ENCODE results near the gene OSBPL10.

OSBPL10 gene

DNA sequence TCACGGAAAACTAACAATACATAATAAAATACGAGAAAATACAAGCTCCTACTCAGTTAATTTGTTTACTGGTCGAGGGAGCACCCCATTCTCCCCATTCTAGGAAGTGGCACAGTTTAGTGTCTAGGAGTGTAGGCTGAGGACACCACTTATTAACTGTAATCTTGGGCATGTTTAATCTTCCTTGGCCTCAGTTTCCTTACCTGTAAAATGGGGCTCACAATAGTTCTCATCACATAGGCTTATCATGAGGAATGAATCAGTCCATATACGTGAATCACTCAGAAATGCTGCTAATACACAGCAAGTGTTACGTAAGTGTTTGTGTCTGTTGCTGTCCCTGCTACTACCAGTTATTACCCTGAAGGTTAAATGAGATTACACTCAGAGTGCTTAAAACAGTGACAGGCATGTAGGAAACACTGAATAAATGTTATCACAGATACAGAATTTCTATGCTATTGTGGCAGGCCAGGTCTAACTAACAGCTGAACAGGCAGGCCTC, 210.2 kb downstream of the OSBPL10 start:
- no peak for DNase-seq (ENCODE audit: extremely low read depth, low read depth)
- TF ChIP-seq, protein P1, sequence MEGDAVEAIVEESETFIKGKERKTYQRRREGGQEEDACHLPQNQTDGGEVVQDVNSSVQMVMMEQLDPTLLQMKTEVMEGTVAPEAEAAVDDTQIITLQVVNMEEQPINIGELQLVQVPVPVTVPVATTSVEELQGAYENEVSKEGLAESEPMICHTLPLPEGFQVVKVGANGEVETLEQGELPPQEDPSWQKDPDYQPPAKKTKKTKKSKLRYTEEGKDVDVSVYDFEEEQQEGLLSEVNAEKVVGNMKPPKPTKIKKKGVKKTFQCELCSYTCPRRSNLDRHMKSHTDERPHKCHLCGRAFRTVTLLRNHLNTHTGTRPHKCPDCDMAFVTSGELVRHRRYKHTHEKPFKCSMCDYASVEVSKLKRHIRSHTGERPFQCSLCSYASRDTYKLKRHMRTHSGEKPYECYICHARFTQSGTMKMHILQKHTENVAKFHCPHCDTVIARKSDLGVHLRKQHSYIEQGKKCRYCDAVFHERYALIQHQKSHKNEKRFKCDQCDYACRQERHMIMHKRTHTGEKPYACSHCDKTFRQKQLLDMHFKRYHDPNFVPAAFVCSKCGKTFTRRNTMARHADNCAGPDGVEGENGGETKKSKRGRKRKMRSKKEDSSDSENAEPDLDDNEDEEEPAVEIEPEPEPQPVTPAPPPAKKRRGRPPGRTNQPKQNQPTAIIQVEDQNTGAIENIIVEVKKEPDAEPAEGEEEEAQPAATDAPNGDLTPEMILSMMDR (IDR thresholded peaks at IDR 0.05; ENCODE audit: low read depth, low read length) = no peak

DNA sequence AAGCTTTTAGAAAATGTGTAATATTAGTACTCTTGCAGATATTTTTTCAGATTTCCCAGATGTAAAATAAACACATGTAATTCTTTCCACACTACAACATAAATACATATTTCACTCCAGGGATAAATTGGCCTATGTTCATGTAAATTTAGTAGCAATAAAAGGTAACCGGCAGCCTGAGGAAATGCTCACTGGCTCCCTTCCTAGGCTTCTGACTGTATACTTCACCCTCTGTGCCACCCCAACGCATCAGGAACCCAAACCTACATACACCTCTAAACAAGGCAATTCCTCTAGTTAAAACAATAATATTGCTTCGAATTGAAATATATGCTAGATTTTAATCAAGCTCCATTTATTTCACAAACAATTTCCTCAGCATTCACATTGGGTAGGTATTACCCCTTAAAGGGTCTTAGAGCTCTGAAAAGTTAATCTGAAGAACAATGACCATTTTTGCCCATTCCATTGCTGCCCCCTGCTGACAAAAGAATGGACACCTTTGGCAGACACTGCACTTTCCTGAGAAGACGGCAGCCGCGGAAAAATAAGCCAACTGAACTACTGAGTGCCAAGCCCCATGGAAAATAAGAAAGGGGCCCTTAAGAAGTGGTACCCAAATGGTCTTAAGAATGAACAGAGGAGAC, 212.5 kb downstream of the OSBPL10 start:
- TF ChIP-seq, protein P1 (IDR thresholded peaks at IDR 0.05; ENCODE audit: low read depth, low read length) = peak; percentile 71
- DNase-seq (ENCODE audit: extremely low read depth, low read depth) = no peak

DNA sequence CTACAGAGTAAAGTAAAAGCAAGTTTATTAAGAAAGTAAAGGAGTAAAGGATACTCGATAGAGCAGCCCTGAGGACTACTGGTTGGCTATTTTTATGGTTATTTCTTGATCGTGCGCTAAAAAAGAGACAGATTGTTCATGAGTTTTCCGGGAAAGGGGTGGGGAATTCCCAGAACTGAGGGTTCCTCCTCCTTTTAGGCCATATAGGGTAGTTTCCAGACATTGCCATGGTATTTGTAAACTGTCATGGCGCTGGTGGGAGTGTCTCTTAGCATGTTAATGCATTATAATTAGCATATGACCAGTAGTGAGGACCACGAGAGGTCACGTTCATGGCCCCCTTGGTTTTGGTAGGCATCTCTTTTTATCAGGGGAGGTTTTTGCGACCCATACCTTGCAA, 213.1 kb downstream of the OSBPL10 start:
- TF ChIP-seq, protein P1 (IDR thresholded peaks at IDR 0.05; ENCODE audit: low read depth, low read length) = no peak
- no peak for DNase-seq (ENCODE audit: extremely low read depth, low read depth)

DNA sequence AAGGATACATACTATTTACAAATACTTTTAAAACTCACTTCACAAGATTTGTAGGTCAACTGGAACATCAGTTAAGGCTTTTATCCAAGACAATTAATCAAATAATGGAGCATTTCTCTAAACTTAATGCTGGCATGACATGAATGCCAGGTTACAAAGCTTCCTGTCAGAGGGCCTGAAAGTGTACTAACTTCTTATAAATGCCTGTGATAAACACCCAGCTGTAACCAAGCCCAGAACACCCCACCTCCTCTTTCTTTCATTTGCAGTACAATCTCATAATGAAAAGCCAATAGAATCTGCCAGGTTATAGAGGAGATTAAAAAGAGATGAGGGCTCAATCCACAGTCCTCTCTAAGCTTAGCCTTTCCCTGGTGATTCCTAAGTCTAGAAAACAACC, 214.4 kb downstream of the OSBPL10 start:
- TF ChIP-seq, protein P1 (IDR thresholded peaks at IDR 0.05; ENCODE audit: low read depth, low read length) = no peak
- DNase-seq (ENCODE audit: extremely low read depth, low read depth) = no peak

DNA sequence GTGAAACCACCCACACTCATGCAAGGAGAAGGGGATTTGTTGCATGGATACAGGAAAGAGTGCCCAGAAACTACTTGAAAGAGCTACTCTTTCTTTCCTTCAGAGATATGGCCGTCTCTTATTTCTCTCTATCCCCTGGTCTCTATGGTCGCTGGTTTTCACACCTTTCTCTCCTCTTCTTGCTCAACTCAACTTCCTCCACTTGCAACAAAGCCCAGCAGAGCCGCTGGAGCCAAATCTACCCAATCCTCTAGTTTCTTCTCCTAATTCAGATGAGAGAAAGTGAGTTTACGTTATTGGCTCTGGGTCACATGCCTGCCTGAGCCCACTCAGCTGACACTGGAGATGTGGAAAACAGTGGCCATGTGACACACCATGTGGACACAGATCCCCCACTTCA, 215.2 kb downstream of the OSBPL10 start:
- no peak for DNase-seq (ENCODE audit: extremely low read depth, low read depth)
- TF ChIP-seq, protein P1 (IDR thresholded peaks at IDR 0.05; ENCODE audit: low read depth, low read length) = no peak

DNA sequence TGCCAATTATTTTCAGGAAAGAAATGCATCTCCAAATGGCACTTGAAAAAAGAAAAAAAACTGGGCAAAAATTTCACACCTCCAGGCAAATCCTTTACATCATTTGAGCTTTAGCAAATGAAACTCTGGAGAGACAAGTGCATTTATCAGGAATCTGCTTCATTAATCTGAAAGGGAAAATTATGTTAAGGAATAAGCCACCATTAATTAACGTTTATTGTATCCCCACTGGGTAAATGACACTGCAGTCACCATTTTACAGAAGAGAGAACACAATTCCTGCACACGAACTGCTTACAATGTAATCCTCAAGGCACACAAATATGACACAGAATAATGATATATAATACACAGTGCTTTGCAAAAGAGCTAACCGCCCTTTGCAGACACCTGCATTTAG, 217.3 kb downstream of the OSBPL10 start:
- DNase-seq (ENCODE audit: extremely low read depth, low read depth) = no peak
- TF ChIP-seq, protein P1 (IDR thresholded peaks at IDR 0.05; ENCODE audit: low read depth, low read length) = no peak

DNA sequence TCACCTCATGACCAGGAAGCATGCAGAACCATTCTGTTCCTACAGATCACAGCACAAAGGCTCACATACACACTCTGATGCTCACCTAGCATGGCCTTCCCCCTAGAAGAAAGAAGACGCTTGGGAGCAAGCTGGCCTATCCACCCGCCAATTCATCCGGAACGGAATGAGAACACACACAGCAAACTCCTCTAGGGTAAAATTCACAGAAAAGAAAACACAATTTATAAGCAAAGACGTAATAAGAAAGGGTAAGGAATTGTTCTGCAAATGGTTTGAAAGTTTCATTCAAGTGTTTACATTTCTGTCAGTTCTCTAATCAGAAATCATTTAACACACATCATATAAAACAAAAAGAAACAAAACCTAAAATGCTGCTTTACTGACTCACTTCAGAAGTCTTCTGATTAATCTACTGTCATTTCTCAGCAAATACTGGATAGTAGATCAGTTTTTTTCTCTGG, 218.1 kb downstream of the OSBPL10 start:
- no peak for DNase-seq (ENCODE audit: extremely low read depth, low read depth)
- TF ChIP-seq, protein P1 (IDR thresholded peaks at IDR 0.05; ENCODE audit: low read depth, low read length) = no peak

Data from AG09319 (cell line).